Stimulated activated CD4-positive, alpha-beta T cell treated with anti-CD3 and anti-CD28 coated beads, TNF-alpha, amount 100 ng/mL, for 24 hours (primary cell): ENCODE data around the gene NR1H2.
"Not testable (repeated sequence)": the region's sequence is repeated elsewhere in the genome, so short reads cannot be mapped to it uniquely, and the experiment has no call there.

Experiments
- DNase-seq, 3 experiments: peaks; one replicate each; pipeline ENCODE4 v3.0.0-alpha.2; 2020; ENCODE audit warnings: low read depth in 3 of 3

NR1H2 gene

DNA sequence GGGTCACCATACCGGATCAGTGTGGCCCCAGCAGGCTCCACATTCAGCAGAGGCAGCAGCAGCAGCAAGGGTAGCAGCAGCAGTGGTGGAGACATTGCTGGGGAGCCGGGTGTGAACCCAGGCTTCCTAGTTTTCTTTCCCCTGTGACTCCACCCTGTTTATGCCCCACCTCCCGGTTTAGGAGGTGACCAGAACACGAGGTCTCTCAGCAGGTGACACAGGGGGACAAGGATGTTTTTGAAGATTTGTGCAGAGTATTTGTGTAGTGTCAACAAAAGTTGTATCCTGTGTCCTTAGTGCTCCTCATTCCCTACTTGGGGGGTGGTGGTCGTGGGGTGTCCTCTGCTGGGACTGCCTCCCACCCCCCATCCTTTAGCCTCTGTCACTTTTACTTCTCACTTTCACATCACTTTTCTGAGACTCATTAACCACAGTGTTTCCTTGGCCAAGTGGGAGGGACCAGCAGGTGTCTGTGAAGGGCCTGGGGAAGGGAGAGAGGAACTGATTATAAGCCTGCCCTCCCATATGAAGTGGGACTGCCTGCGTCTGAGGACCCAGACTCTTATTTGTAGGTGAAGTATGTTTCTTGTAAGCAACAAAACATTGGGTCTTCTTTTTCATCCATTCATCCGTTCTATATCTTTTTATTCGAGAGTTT is 31.5 kb upstream of the NR1H2 start:
- DNase-seq, result no peak

DNA sequence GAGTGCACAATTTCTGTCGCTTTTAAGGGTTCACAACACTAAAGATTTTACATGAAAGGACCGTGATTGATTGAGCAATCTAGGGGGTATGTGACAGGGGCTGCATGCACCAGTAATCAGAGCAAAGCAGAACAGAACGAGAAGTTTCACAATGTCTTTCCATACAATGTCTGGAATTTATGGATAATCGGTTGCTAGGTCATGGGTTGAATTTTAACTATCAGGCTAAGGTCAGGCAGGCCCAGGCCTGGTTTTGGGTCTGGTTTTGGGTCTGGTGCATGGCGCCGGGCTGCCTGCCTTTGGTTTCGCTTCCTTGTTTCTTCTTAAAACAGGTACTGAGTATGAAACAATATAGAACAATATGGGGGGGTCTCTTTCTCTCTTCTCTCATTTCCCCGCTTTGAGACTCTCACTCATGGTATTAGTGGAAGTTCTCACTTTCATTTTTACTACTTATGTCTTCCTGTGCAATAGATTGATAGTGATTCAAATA is 29.1 kb upstream of the NR1H2 start:
- DNase-seq, result not testable (repeated sequence)

DNA sequence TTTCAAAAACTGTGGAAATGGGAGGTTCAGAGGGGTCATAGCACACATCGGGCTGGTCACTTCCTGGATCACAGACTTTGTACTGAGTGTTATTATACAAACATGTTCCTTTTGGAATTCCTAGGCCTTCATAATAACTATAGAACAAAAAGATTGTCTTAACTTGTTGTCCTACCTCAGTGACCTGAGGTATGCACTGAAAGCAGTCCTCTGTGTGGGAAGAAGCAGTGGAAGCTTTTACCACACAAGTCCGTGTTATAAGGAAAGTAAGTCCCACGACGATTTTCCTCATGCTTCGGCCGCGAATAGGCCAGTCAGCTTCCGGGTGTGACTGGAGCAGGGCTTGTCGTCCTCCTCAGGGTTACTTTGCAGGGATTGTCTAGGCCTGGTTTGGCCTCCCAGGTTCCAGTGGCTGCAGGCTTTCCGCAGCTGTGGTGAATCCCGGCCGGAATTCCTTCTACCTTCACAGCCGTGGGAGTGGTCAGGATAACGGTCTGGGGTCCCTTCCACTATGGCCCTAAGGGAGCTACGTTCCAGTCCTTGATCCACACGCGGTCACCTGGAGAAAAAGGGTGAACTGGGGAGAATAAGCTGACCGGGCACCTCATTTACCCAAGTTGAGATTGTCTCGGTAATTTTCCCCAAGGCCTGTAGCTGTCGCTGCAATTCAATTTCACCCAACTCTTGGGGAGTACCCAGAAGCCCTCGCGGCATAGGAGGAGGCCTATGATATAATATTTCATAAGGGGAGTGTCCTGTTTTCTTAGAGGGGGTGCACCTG is 26.8 kb upstream of the NR1H2 start:
- no peak for DNase-seq

DNA sequence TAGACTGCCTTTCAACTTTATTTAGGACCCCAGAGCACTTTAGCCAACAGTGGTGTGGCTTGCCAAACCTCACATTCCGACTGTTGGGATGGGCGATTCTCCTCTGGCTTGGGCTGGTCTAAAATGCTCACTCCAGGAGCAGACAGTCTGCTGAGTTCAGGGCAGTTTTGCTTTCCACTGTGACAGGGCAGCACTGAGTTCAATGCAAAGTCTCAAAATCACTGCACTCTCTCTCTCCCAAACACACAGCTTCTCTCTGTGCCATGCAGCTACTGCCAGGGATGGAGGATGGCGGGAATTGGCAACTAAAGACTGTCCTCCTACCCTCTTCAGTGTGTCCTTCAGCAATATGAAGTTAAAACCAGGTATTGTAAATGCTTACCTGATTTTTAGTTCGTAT is 24.0 kb upstream of the NR1H2 start:
- DNase-seq, result no peak

DNA sequence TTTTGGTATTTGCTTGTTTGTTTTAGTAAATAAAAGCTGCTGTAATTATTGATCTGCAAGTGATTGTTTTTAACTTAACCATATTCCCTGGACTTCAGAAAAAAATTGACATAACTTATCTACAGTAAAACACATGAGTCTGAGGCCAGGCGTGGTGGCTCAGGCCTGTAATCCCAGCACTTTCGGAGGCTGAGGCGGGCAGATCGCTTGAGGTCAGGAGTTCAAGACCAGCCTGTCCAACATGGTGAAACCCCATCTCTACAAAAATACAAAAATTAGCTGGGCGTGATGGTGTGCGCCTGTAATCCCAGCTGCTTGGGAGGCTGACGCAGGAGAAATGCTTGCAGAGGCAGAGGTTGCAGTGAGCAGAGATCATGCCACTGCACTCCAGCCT is 22.8 kb upstream of the NR1H2 start:
- not testable (repeated sequence) for DNase-seq

DNA sequence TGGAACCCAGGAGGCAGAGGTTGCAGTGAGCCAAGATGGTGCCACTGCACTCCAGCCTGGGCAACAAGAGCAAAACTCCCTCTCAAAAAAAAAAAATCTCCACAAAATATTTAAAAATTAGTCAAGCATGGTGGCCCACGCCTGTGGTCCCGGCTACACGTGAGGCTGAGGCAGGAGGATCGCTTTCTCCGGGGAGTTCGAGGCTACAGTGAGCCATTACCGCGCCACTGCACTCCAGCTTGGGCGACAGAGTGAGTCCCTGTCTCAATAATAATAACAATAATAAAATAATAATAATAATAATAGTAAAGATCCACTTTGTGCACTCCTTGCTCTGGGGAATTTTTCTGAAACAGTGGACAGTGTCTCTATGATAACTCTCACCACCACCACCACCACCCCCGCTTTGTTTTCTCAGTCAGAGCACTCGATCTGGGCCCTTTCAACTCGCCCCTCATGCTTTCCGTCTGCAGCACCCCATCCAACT is 19.5 kb upstream of the NR1H2 start:
- no peak for DNase-seq

DNA sequence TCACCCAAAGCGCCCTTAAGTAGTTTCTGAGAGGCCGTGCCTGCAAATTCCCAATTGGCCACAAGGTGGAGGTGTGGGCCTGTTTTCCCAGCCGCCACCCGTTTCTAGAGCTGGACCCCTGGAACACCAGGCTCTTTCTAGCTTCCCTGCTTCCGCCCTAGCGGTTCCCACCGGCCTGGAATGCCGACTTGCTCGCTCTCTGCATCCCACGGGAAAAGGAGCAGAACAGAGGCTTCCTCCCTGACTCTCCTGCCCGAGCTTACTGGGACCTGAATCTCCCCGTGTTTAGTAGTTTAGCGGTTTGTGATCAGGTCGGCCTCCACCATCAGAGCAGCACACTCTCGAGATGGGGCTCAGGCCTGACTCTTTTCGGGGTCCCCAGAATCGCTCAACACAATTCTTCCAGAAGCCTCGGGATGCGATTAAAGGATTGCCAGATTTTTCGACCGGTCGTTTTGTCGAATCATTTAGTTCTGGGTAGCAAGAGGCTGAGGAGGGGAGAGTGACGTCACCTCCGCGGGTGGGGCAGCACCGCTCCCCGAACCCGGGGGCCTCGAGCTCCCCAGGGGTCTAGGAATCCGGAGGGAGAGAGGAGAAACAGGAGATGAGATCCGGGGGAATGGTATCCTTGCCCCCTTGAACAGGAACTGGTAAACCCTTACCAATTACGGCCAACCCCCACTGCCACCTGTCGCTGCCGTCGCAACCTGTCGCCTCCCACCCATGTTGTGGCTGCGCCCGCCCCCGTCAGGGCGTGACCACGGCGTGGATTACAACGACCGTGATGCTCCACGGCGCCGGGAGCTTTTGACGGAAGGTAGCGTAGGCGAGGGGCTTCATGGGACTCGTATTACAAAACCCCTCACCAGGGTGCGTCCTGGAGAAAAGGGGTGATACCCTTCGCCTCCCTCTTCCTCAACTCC is 18.8 kb upstream of the NR1H2 start:
- DNase-seq, result peak; percentile 62 to 88 (median 78)

DNA sequence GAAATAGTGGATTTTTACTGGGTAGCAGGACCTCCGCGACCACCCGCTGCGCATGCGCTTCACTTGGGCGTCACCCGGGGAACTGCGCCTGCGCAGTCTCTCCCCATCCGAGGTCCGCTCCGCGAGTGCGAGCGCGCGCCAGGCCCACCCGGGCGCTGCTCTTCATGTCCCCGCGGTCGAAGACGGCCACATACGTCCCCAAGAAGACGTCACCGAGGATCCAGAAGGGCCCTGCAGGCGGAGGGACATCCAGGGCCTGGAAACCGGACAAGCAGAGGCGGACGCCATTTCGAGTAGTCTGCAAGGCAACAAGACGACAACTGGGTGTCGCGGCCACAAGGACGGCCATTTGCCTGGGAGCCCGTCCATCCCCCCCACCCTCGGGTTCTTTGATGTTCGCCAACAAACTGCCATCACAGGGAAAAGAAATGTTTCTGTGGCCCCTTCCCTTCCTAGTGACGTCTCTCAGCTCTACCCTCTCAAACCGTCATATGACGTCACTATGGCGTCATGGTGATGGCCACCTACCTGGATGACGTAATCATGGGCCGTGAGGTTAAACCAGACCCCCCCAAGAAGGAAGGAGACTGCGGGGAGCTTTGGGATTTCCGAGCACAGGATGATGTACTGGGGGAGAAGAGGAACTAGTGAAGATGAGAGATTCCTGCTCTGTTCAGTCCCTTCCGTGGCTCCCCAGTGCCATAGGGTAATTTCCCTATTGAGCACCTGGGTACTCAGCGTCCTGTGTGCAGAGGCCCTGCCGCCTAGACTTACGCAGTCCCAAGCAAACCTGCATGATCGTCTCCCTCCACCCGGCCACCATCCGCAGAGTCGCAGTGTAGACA is 17.6 kb upstream of the NR1H2 start:
- DNase-seq, result peak; percentile 54 to 73 (median 64)

DNA sequence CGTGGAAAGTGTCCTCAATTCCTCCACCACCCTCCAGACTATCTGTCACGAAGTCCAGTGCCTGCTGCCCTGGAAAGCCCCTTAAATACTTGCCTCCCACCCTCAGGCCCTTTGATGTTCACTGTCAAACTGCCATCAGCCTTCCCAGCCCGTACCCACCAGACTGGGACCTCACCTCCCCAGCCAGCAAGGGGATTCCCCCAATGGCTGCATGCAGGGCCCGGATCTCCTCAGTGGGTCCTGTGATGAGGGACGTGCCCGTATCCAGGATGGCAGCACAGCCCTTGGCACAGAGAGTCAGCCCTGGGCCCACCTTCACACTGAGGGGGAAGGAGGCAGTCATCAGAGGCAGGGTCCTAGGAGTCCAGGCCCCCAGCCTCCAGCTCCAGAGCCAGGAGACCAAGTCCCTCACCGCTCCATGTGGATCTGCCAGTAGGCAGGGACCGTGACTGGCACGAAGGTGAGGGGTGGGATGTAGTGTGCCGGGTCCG is 16.9 kb upstream of the NR1H2 start:
- no peak for DNase-seq

DNA sequence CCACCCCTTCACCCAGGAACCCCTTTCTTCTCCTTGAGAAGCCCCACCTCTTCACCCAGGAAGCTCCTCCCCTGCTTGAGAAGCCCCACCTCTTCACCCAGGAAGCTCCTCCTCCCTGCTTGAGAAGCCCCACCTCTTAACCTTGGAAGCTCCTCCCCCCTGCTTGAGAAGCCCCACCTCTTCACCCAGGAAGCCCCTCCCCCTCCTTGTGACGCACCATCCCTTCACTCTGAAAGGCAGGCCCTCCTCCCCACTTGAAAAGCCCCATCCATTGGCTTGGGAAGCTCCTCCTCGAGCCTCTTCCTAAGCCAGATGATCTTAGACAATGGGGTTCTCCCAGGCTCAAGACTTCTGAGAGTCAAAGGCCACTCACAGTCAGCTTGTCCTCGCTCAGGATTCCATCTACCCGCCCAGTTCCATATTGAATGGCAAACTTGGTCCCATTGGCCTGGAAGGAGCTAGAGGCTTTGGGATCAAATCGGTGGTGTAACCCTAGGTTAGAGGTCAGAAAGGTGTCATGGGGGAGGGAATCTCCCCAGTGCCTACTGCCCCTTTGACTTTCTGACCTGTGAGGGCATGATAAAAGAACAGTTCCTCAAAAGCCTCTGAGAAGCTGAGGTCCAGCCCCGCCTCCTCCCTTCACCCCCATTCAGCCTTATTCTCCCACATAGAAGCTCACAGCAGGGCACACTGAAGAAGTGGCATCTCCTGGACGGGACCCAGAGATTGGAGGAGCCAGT is 14.8 kb upstream of the NR1H2 start:
- DNase-seq, result no peak

DNA sequence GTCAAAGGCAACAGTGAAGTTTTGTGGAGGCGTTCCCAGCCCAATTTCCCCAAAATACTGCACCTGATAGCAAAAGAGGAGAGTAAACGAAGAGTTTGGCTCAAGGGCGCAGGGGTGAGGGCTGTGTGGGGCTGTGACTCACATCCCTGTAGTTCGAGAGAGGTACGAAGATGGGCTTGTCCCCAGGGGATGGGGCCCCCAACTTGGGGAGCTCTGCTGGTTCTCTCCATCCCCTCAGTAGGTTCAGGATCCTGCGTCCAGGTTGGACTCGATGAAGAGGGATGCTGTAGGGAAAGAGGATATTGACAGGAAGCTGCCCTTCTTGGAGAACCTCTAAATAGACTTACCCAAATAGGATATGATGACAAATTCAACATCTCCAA is 14.2 kb upstream of the NR1H2 start:
- DNase-seq, result no peak

DNA sequence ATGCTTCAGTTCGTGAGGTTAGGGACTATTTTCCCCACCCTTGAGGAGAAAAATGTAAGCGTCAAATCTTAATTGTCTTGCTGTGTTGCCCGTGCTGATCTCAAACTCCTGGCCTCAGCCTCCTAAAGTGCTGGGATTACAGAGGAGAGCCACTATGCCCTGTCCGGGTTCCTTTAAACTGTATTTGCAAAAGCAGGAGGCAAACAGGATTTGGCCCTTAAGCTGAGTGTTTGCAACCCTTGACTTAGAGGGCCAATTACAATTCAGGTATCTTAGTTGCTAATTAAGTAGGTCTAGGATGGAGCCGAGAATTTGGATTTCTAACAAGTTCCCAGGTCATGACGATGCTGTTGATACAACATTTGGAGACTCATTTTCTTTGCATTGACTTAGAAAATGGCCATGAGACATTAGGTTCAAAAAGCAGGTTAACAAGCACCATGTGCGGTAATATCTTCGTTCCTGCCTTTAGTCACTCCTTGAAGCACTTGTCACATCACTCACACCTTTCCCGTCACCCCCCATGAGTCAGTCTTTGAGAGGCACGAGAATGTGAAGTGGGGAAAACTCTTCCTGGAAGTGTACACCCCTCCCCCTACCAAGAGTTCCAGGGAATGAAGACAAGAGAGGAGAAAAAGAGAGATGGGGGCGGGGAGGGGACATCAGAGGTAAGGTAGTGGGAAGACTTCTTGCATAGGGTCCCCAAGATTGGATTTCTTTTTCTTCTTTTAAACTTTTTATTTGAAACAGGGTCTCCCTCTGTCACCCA is 13.4 kb upstream of the NR1H2 start:
- peak in 1 of 3 experiments; percentile 54 for DNase-seq

DNA sequence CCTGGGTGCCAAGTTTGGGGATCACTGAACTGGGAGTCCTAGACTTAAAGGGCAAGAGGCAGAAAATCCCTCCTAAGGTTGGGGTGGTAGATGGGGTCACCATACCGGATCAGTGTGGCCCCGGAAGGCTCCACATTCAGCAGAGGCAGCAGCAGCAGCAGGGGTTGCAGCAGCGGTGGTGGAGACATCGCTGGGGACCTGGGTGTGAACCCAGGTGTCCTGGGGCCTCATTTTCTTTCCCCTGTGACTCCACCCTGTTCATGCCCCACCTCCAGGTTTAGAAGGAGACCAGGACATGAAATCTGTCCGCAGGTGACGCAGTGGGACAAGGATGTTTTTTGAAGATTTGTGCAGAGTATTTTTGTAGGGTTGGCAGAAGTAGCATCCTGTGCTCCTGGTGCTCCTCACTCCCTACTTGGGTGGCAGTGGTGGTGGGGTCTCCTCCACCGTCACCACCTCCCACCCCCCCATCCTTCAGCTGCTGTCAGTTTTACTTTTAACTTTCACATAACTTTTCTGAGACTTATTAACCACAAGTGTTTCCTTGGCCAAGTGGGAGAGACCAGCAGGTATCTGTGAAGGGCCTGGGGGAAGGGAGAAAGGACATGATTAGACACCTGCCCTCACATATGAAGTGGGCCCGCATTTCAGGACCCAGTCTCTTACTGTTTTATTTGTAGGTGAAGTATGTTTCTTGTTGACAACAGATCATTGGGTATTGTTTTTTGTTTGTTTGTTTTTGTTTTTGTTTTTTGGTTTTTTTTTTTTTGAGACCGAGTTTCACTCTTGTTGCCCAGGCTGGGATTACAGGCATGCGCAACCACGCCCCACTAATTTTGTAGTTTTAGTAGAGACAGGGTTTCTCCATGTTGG is 10.6 kb upstream of the NR1H2 start, which contains the start of gene NAPSA:
Gene NAPSA, minus strand, starts transcription at position 206 of the 873 bp plus-strand sequence. Its CDS starts 18 bp downstream, at position 188.
- DNase-seq, result no peak

DNA sequence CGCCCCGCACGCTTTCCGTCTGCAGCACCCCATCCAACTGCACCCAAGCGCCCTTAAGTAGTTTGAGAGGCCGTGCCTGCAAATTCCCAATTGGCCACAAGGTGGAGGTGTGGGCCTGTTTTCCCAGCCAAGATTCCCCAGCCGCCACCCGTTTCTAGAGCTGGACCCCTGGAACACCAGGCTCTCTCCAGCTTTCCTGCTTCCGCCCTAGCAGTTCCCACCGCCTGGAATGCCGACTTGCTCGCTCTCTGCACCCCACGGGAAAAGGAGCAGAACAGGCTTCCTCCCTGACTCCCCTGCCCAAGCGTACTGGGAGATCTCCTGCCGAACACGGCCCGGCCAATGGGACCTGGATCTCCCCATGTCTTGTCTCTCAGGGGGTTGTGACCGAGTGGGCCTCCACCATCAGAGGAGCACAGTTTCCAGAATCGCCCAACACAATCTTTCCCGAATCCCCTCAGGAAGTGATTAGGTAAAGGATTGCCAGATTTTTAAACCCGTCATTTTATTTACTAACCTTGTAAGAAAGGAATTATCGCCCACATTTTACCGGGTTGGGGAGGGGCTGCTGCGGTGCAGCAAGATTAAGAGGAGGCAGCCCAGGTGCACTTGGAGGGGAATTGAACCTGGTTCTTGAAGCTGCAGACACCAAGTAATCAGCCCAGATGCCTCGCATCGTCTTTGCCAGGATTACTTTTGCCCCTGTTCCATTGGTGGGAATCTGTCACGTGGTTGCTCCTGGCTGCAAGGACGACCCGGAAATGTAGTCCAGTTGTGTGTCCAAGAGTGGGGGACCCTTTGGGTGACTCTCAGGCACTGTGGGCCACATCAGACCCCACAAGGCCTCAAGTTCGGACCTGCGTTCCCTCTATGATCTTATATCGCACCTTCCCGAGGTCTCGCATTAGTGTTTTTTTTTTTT is 7.3 kb upstream of the NR1H2 start:
- DNase-seq, result peak; percentile 59 to 81 (median 61)

DNA sequence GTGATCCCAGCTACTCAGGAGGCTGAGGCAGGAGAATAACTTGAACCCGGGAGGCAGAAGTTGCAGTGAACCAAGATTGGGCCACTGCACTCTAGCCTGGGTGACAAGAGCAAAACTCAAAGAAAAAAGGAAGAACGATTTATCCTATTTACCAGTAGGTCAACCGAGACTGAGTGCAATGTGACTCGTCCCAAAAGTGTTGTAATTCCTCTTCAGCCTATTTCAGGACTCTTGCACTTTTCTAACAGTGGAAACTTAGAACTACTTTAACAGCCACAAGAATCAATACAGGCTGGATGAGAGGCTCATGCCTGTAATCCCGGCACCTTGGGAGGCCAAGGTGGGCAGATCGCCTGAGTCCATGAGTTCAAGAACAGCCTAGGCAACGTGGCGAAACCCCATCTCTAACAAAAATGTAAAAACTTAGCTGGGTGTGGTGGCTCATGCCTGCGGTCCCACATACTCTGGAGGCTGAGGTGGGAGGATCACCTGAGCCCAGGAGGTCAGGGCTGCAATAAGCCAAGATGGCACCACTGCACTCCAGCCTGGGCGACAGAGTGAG is 4.3 kb upstream of the NR1H2 start:
- DNase-seq, result no peak

DNA sequence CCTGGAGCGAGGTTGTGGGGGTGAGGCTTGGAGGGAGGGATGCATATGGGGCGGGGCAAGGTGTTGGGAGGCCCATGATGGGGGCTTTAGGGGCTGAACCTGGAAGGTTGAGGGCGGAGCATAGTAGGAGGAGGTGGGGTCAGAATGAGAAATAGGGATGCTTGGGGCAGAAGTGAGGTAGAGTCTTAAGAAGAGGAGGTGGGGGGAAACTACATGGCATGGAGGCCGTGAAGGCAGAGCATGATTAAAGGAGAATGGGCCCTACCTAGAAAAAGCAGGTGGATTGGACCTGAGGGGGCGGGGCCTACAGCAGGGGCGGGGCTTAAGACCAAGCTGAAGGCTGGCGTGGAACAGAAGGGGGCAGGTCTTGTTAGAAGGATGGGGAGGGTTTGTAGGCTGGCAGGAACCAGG is 799 bp downstream of the NR1H2 start:
- peak in 1 of 3 experiments; percentile 58 for DNase-seq

DNA sequence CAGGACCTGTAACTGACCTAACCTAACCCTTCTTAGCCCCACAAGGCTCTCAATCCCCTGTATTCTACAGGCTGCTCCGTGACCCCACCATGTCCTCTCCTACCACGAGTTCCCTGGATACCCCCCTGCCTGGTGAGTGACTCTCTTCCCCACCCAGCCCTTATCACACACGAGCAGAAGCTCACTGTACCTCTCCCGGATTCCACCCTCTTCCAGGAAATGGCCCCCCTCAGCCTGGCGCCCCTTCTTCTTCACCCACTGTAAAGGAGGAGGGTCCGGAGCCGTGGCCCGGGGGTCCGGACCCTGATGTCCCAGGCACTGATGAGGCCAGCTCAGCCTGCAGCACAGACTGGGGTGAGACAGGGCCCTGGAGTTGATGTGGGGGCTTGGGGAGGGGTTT is 1.3 kb downstream of the NR1H2 start:
- DNase-seq, result no peak
